SU-DHL-6 (cell line): ENCODE results near the gene NMT1.

Experiments used
- CTCF ChIP-seq: fragments of 200-600 bp; sonication (generic); IDR thresholded peaks from one replicate; pipeline ENCODE4 v1.5.1; 2017; ENCODE audit warnings: antibody characterized with exemption, mild to moderate bottlenecking, low read length, moderate library complexity; ENCODE audit not compliant: insufficient read depth, poor library complexity, severe bottlenecking
- EZH2phosphoT487 ChIP-seq: fragments of 200-600 bp; sonication (generic), shearing (Covaris generic); conservative IDR thresholded peaks from 2 replicates; pipeline ENCODE4 v1.6.1; 2018; ENCODE audit warnings: mild to moderate bottlenecking, antibody characterized with exemption, low read length, moderate library complexity, mixed read lengths

GRCh38 chr17:45106582-45106981, 45.5 kb downstream of the NMT1 start:
- TF ChIP-seq CTCF = no peak
- TF ChIP-seq EZH2phosphoT487 = no peak
